ENCODE data around the gene ADAMTS2. TPM values are rescaled to one million over a fixed set of nuclear protein-coding genes. Genes with fewer than 3 reads are reported as not detected.

The ADAMTS2 gene
- total and polyA plus RNA-seq, 5 donors from 2014 or later: 0.03 TPM; not detected in 4

DNA sequence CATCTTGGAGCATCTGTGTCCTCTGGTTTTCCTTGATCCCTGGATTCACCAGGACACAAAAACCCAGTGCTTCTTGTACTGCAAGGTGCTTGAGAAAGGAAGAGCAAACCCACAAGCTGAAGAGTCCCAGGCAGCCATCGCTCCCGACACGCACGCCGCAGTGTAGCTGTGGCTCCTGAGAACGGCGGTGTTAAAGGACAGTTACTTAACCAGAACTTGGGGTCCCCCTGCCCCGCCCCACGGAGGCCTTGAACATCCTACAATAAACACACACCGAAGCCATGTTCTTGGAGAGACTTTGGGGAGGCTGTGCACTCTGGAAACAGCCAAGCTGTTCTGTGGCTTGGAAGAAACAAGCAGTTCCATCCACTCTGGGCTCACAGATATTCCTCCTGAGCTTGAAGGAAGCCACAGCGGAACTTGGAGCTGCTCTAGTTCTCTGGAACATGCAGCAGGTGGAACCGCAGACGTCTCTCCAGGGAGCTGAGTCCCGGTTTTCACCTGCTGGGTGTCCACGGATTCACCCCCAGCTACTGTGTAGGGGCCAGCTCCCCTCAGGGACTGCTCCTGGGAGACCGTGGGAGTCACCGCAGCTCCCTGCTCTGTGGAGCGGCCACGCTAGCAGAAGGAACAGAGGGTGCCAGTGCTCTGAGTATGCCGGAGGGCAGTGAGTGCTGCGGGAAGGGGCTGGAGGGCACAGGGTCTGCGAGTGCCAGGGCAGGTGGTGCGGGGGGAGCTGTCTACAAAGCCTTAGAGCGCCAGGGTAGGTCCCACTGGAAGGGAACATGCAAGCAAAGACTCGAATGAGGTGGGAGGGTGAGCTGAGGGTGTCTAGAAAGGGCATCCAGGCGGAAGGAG lies 107.3 kb downstream of the ADAMTS2 start:
- no peak overlapping the region for H3K27ac Mint-ChIP-seq
- H3K27me3 Mint-ChIP-seq: peaks cover 6% of the 10 kb centered on the region
- no peaks in the 10 kb centered on the region for H3K36me3 Mint-ChIP-seq
- no peaks in the 10 kb centered on the region for H3K27me3 ChIP-seq (ENCODE audit: control insufficient read depth, insufficient read depth, low read length)
- no peaks in the 10 kb centered on the region for H3K9me3 ChIP-seq (ENCODE audit: control insufficient read depth in 2 of 2, low read length in 2 of 2)
- DNase-seq (no peak), ATAC-seq (ENCODE audit: low read depth in 2 of 2) (no peak)
- no peak overlapping the region for H3K27ac ChIP-seq (ENCODE audit: insufficient read depth, low read length, poor library complexity, severe bottlenecking)
- no peak overlapping the region for H3K4me3 ChIP-seq (ENCODE audit: low read depth, low read length)
- H3K4me1 ChIP-seq (ENCODE audit: control insufficient read depth, insufficient read depth, low read length, poor library complexity, severe bottlenecking): no peaks in the 10 kb centered on the region
- H3K4me1 Mint-ChIP-seq: no peaks in the 10 kb centered on the region
- H3K36me3 ChIP-seq (ENCODE audit: control insufficient read depth, insufficient read depth, low read length): no peaks in the 10 kb centered on the region
- no peak overlapping the region for H3K4me3 Mint-ChIP-seq
- H3K9me3 Mint-ChIP-seq: peaks cover 0 to 6% (median 4%) of the 10 kb centered on the region in 7 donors

DNA sequence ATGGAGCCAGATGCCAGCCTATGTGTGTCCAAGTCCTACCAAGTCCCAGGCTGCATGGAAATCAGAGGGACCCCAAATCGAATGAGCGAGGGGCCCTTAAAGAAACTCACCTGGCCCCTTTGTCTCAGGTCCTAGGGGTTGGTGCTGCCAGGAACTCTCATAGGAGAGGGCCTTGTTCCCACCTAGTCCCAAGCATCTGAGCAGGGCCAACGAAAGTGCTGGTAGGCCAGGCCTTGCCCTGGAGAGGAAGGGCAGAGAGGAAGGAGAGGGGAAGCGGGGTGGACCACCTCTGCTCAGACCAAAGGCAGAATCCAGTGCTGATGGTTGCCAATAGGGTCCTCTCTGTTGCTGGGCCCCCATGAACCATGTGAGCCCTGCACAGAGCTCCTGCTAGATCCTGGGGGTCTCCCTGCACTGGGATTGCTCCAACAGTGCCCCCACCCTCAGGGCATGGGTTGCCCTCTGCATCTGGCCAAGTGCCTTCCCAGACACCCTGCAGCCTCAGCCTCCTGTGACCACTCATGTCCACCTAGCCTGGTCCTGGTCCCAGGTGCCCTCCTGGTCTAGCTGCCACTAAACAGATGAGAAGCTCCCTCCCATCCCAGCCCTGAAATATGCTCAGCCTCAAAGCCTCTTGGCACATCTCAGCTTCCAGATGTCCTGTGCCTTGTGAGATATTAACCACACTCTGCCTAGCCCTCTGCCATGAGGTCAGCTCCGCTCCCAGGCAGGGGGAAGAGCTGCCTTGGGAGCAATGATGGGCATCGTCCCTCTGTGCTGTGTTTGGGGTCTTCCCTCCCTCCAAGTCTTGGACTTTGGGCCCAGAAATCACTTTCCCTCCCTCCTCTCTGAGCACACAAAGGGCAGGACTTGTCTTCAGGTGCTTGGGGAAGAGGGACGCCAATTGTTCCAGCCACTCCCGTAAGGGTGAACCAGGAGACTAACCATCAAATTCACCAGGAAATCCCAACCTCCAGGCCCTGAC lies 109.6 kb downstream of the ADAMTS2 start:
- DNase-seq (no peak), ATAC-seq (ENCODE audit: low read depth in 2 of 2) (no peak)
- no peak overlapping the region for H3K27ac ChIP-seq (ENCODE audit: insufficient read depth, low read length, poor library complexity, severe bottlenecking)
- Mint-ChIP-seq H3K9me3 (peaks cover 0 to 6% (median 1%) of the 10 kb centered on the region in 7 donors), H3K4me3 (no peak overlapping the region), H3K4me1 (no peaks in the 10 kb centered on the region), H3K27ac (no peak overlapping the region), H3K27me3 (peaks cover 6% of the 10 kb centered on the region), H3K36me3 (no peaks in the 10 kb centered on the region)
- no peaks in the 10 kb centered on the region for H3K4me1 ChIP-seq (ENCODE audit: control insufficient read depth, insufficient read depth, low read length, poor library complexity, severe bottlenecking)
- no peaks in the 10 kb centered on the region for H3K36me3 ChIP-seq (ENCODE audit: control insufficient read depth, insufficient read depth, low read length)
- H3K9me3 ChIP-seq (ENCODE audit: control insufficient read depth in 2 of 2, low read length in 2 of 2): no peaks in the 10 kb centered on the region
- H3K27me3 ChIP-seq (ENCODE audit: control insufficient read depth, insufficient read depth, low read length): no peaks in the 10 kb centered on the region
- no peak overlapping the region for H3K4me3 ChIP-seq (ENCODE audit: low read depth, low read length)

DNA sequence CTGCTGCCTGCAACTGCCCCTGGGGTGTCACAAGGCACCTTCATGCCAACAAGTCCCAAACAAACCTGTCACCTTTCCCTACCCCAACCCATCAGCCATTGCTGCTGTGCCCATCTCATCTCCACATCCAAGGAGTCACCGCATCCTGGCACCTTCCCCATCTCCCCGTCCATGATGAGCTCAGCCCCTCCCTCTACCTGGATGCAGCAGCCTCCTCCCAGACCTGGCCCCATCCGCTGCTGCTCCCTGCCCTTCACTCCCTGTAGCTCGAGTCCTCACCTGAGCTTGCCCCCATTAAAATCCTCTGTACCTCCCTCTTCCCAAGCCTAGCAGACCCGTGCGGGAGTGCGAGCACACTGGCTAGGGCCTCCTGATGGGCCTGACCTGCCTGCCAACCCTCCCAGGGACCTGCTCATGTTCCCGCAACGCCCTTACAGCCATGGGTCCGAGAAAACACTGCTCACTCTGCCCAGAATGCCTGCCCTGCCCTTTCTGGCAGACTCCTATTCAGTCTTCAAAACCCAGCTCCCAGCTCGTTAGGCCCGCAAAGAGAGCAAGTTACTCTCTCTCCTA lies 110.6 kb downstream of the ADAMTS2 start:
- Mint-ChIP-seq H3K4me1 (no peaks in the 10 kb centered on the region), H3K36me3 (no peaks in the 10 kb centered on the region), H3K4me3 (no peak overlapping the region), H3K27me3 (no peaks in the 10 kb centered on the region), H3K9me3 (peaks cover 0 to 6% (median 0%) of the 10 kb centered on the region in 7 donors), H3K27ac (no peak overlapping the region)
- Histone ChIP-seq H3K27ac (ENCODE audit: insufficient read depth, low read length, poor library complexity, severe bottlenecking) (no peak overlapping the region), H3K27me3 (ENCODE audit: control insufficient read depth, insufficient read depth, low read length) (no peaks in the 10 kb centered on the region), H3K9me3 (ENCODE audit: control insufficient read depth in 2 of 2, low read length in 2 of 2) (no peaks in the 10 kb centered on the region), H3K36me3 (ENCODE audit: control insufficient read depth, insufficient read depth, low read length) (no peaks in the 10 kb centered on the region), H3K4me3 (ENCODE audit: low read depth, low read length) (no peak overlapping the region), H3K4me1 (ENCODE audit: control insufficient read depth, insufficient read depth, low read length, poor library complexity, severe bottlenecking) (no peaks in the 10 kb centered on the region)
- DNase-seq (no peak), ATAC-seq (ENCODE audit: low read depth in 2 of 2) (no peak)

DNA sequence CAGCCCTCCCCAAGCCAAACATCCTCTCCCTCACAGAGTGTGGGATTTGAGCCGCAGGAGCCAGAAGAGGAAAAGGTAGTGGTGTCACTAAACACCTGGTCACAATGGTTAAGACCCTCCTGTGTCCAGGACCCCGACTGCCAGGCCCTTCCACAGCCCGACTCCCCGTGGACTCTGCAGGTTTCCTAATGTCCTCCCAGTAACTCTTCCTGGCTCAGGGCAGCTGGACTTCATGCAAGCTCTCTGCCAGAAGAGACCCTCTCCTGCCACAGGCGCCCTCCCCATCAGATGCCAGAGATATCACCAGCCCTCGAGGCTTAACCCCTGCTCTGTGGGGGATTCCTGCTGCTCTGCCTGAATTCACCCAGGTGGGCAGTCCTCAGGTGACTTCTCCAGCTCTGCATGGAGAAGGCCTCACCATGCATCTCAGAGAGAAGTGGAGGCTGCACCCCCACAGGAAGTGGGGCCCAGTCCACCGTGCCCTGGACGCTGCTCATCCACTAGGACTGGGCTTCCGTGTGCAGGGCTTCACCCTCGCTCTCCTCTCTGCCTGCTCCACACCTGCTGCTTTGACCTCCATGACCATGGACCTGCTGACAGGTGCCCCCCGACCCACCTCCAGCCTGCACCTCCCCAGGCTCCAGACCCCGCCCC lies 111.2 kb downstream of the ADAMTS2 start:
- Mint-ChIP-seq H3K27me3 (no peaks in the 10 kb centered on the region), H3K4me3 (no peak overlapping the region), H3K36me3 (no peaks in the 10 kb centered on the region), H3K9me3 (peaks cover 0 to 6% (median 0%) of the 10 kb centered on the region in 7 donors), H3K27ac (no peak overlapping the region), H3K4me1 (no peaks in the 10 kb centered on the region)
- ATAC-seq (ENCODE audit: low read depth in 2 of 2) (no peak), DNase-seq (no peak)
- Histone ChIP-seq H3K9me3 (ENCODE audit: control insufficient read depth in 2 of 2, low read length in 2 of 2) (no peaks in the 10 kb centered on the region), H3K4me1 (ENCODE audit: control insufficient read depth, insufficient read depth, low read length, poor library complexity, severe bottlenecking) (no peaks in the 10 kb centered on the region), H3K27me3 (ENCODE audit: control insufficient read depth, insufficient read depth, low read length) (no peaks in the 10 kb centered on the region), H3K27ac (ENCODE audit: insufficient read depth, low read length, poor library complexity, severe bottlenecking) (no peak overlapping the region), H3K36me3 (ENCODE audit: control insufficient read depth, insufficient read depth, low read length) (no peaks in the 10 kb centered on the region), H3K4me3 (ENCODE audit: low read depth, low read length) (no peak overlapping the region)

DNA sequence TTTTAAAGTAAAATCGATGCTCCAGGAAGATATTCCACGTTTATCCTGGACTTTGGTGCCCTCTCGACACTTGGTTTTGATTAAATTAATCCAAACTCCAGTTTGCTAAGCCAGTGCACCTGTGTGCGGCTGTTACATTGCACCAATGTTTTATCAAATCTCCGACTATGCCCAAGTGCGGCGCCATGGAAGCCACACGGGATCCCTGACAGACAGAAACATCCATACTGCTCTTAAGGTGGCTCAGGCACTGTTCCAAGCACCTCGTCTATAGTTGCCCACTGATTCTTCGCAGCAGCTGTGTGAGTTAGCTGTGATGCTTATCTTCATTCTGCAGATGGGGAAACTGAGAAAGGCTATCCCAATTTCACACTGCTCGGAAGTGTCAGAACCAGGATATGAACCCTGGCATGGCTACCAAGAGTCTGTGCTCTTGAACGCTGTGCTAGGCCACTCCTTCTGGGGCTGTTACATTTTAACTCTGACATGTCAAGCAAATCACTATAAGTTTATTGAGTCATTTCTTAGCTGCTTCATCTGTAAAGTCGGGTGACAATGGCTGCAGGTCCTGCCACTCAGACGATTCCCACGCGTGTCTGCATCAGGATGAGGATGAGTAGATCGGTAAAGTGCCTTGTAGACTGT lies 113.0 kb downstream of the ADAMTS2 start:
- no peak for ATAC-seq (ENCODE audit: low read depth in 2 of 2)
- no peaks in the 10 kb centered on the region for H3K4me1 Mint-ChIP-seq
- Histone ChIP-seq H3K4me1 (ENCODE audit: control insufficient read depth, insufficient read depth, low read length, poor library complexity, severe bottlenecking) (no peaks in the 10 kb centered on the region), H3K27ac (ENCODE audit: insufficient read depth, low read length, poor library complexity, severe bottlenecking) (no peak overlapping the region), H3K4me3 (ENCODE audit: low read depth, low read length) (no peak overlapping the region), H3K9me3 (ENCODE audit: control insufficient read depth in 2 of 2, low read length in 2 of 2) (no peaks in the 10 kb centered on the region), H3K36me3 (ENCODE audit: control insufficient read depth, insufficient read depth, low read length) (no peaks in the 10 kb centered on the region), H3K27me3 (ENCODE audit: control insufficient read depth, insufficient read depth, low read length) (no peaks in the 10 kb centered on the region)
- no peaks in the 10 kb centered on the region for H3K27me3 Mint-ChIP-seq
- H3K4me3 Mint-ChIP-seq: no peak overlapping the region
- no peak for DNase-seq
- no peak overlapping the region for H3K27ac Mint-ChIP-seq
- H3K9me3 Mint-ChIP-seq: peaks cover 0 to 2% (median 0%) of the 10 kb centered on the region in 7 donors
- H3K36me3 Mint-ChIP-seq: no peaks in the 10 kb centered on the region

DNA sequence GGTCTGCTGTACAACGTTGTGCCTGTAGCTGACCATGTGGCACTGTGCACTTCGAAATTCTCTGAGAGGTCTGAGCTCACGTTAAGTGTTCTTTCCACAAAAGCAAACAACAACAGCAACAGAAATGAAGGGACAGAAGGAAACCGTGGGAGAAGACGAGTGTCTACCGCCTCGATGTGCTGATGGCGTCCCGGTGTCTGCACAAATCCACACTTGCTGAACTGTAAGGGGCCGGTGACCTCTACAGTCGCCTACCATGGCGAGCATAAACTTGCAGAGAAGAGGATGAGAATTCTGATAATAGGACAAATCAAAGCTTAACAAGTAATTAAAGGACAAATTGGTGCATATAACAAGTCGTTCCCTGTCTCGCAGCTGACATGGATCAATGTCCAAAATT lies 114.0 kb downstream of the ADAMTS2 start:
- Histone ChIP-seq H3K4me3 (ENCODE audit: low read depth, low read length) (no peak overlapping the region), H3K9me3 (ENCODE audit: control insufficient read depth in 2 of 2, low read length in 2 of 2) (no peaks in the 10 kb centered on the region), H3K27ac (ENCODE audit: insufficient read depth, low read length, poor library complexity, severe bottlenecking) (no peak overlapping the region), H3K36me3 (ENCODE audit: control insufficient read depth, insufficient read depth, low read length) (no peaks in the 10 kb centered on the region), H3K4me1 (ENCODE audit: control insufficient read depth, insufficient read depth, low read length, poor library complexity, severe bottlenecking) (no peaks in the 10 kb centered on the region), H3K27me3 (ENCODE audit: control insufficient read depth, insufficient read depth, low read length) (no peaks in the 10 kb centered on the region)
- H3K4me3 Mint-ChIP-seq: no peak overlapping the region
- H3K27ac Mint-ChIP-seq: no peak overlapping the region
- peaks cover 0 to 2% (median 0%) of the 10 kb centered on the region in 7 donors for H3K9me3 Mint-ChIP-seq
- ATAC-seq (ENCODE audit: low read depth in 2 of 2) (no peak), DNase-seq (no peak)
- H3K36me3 Mint-ChIP-seq: no peaks in the 10 kb centered on the region
- H3K27me3 Mint-ChIP-seq: no peaks in the 10 kb centered on the region
- no peaks in the 10 kb centered on the region for H3K4me1 Mint-ChIP-seq

DNA sequence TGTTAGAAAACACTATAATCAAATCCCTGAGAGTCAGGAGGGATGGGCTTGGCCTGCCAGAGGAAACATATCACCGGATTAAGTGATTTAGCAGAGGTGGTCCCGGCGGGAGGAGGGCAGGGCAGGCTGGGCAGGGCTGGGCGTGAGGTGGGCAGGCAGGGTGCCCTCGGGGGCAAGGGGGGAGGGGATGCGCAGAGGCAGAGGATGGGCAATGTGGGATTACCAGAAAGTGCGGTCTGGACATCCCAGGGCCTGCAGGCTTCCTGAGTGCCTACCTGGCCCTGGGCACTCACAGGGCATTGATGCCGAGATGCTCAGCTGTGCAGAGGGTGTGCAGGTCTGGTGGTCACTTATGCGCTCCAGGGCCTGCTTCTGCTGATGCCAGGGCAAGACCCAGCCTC lies 115.2 kb downstream of the ADAMTS2 start:
- no peaks in the 10 kb centered on the region for H3K36me3 Mint-ChIP-seq
- no peak for DNase-seq

More for the DNA sequence above, 115.2 kb downstream of the ADAMTS2 start:
- no peak for ATAC-seq (ENCODE audit: low read depth in 2 of 2)
- Histone ChIP-seq H3K4me1 (ENCODE audit: control insufficient read depth, insufficient read depth, low read length, poor library complexity, severe bottlenecking) (no peaks in the 10 kb centered on the region), H3K4me3 (ENCODE audit: low read depth, low read length) (no peak overlapping the region), H3K9me3 (ENCODE audit: control insufficient read depth in 2 of 2, low read length in 2 of 2) (no peaks in the 10 kb centered on the region), H3K27me3 (ENCODE audit: control insufficient read depth, insufficient read depth, low read length) (no peaks in the 10 kb centered on the region), H3K36me3 (ENCODE audit: control insufficient read depth, insufficient read depth, low read length) (no peaks in the 10 kb centered on the region), H3K27ac (ENCODE audit: insufficient read depth, low read length, poor library complexity, severe bottlenecking) (no peak overlapping the region)
- H3K4me1 Mint-ChIP-seq: no peaks in the 10 kb centered on the region
- no peaks in the 10 kb centered on the region for H3K27me3 Mint-ChIP-seq
- H3K4me3 Mint-ChIP-seq: no peak overlapping the region
- no peak overlapping the region for H3K27ac Mint-ChIP-seq
- H3K9me3 Mint-ChIP-seq: peaks cover 0 to 3% (median under 1%) of the 10 kb centered on the region in 7 donors

All from CD4-positive, CD25-positive, alpha-beta regulatory T cell (primary cell).